ENCODE measurements around the gene RFC1.

The RFC1 gene

GRCh38 chr4:39256436-39256835, 109.7 kb downstream of the RFC1 start:
- no peak for DNase-seq
- Histone ChIP-seq H3K4me1 (ENCODE audit: control insufficient read depth, insufficient read depth, low read depth, low read length) (peaks cover 3% of the 10 kb centered on the region), H2BK15ac (ENCODE audit: low read depth, poor library complexity, severe bottlenecking) (no peak overlapping the region)

DNA sequence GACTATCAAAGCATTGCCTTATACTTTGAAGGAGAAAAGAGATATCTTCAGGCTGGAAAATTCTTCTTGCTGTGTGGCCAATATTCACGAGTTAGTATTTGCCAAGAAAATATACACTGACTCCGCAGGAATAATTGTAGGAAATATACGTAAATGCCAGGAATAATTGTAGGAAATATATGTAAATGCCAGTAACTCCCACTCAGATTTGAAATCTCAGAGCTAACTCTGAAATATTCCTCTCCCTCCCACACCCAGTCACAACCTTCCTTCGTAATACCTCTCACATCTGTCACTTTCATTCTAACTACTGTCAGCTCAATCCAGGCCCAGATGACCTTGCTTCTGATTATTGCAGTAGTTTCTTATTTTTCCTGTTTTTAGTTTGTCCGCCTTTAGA, 110.3 kb downstream of the RFC1 start:
- peak overlapping the region in 1 of 2 experiments; percentile 11 for H3K18ac ChIP-seq (ENCODE audit: low read depth in 1 of 2, low read length in 2 of 2)
- peak overlapping the region; percentile 84 for H3K27ac ChIP-seq (ENCODE audit: low read length, poor library complexity, severe bottlenecking)
- no peak overlapping the region for H4K91ac ChIP-seq (ENCODE audit: low read length)
- no peak overlapping the region for H2BK12ac ChIP-seq (ENCODE audit: low read length in 2 of 2)
- H2AFZ ChIP-seq (ENCODE audit: low read depth, low read length), result no peak overlapping the region
- no peak overlapping the region for H3K4me2 ChIP-seq (ENCODE audit: low read length, poor library complexity, severe bottlenecking)
- no peak overlapping the region for H3K14ac ChIP-seq (ENCODE audit: low read length in 2 of 2)
- H3K4ac ChIP-seq (ENCODE audit: low read depth in 1 of 2, low read length in 2 of 2), result no peak overlapping the region
- no peak overlapping the region for H4K8ac ChIP-seq (ENCODE audit: low read length)
- H2AK5ac ChIP-seq (ENCODE audit: low read length, severe bottlenecking), result no peak overlapping the region
- no peak overlapping the region for H3K23ac ChIP-seq (ENCODE audit: low read length in 2 of 2)
- 97% methylated on average over 5 of the region's 5 CpGs for WGBS
- H3K79me1 ChIP-seq (replicated peaks; ENCODE audit: low read length, poor library complexity, severe bottlenecking), result no peaks in the 10 kb centered on the region
- H3K36me3 ChIP-seq (ENCODE audit: control insufficient read depth in 1 of 2, insufficient read depth in 2 of 2, low read depth in 1 of 2, low read length in 2 of 2), result peaks cover 3 to 61% of the 10 kb centered on the region in 2 experiments
- peaks cover 3% of the 10 kb centered on the region for H3K4me1 ChIP-seq (ENCODE audit: control insufficient read depth, insufficient read depth, low read depth, low read length)
- H3K27me3 ChIP-seq (ENCODE audit: control insufficient read depth in 1 of 2, insufficient read depth in 1 of 2, low read length in 2 of 2), result no peaks in the 10 kb centered on the region
- H3K9me3 ChIP-seq (ENCODE audit: control insufficient read depth, low read length), result no peaks in the 10 kb centered on the region
- DNase-seq, result no peak
- H2BK15ac ChIP-seq (ENCODE audit: low read depth, poor library complexity, severe bottlenecking), result no peak overlapping the region
- no peak overlapping the region for H3K9ac ChIP-seq (ENCODE audit: low read length)
- no peak overlapping the region for H3K4me3 ChIP-seq (ENCODE audit: insufficient read depth in 1 of 2, low read depth in 1 of 2, low read length in 2 of 2)
- no peak overlapping the region for H2BK120ac ChIP-seq (ENCODE audit: low read depth, low read length)
- H2BK5ac ChIP-seq (ENCODE audit: low read depth, low read length, poor library complexity, severe bottlenecking), result no peak overlapping the region

More at GRCh38 chr4:39256436-39256835, 109.7 kb downstream of the RFC1 start:
- Histone ChIP-seq H3K4ac (ENCODE audit: low read depth in 1 of 2, low read length in 2 of 2) (no peak overlapping the region), H4K91ac (ENCODE audit: low read length) (no peak overlapping the region), H2BK5ac (ENCODE audit: low read depth, low read length, poor library complexity, severe bottlenecking) (no peak overlapping the region), H3K23ac (ENCODE audit: low read length in 2 of 2) (no peak overlapping the region), H3K27ac (ENCODE audit: low read length, poor library complexity, severe bottlenecking) (peak overlapping the region; percentile 84), H3K36me3 (ENCODE audit: control insufficient read depth in 1 of 2, insufficient read depth in 2 of 2, low read depth in 1 of 2, low read length in 2 of 2) (peaks cover 3 to 66% of the 10 kb centered on the region in 2 experiments), H3K27me3 (ENCODE audit: control insufficient read depth in 1 of 2, insufficient read depth in 1 of 2, low read length in 2 of 2) (no peaks in the 10 kb centered on the region), H4K8ac (ENCODE audit: low read length) (no peak overlapping the region), H2BK12ac (ENCODE audit: low read length in 2 of 2) (peak overlapping the region in 1 of 2 experiments; percentile 37), H2AFZ (ENCODE audit: low read depth, low read length) (no peak overlapping the region), H2AK5ac (ENCODE audit: low read length, severe bottlenecking) (peak overlapping the region; percentile 78), H3K18ac (ENCODE audit: low read depth in 1 of 2, low read length in 2 of 2) (peak overlapping the region in 1 of 2 experiments; percentile 5), H2BK120ac (ENCODE audit: low read depth, low read length) (no peak overlapping the region), H3K9me3 (ENCODE audit: control insufficient read depth, low read length) (no peaks in the 10 kb centered on the region), H3K4me3 (ENCODE audit: insufficient read depth in 1 of 2, low read depth in 1 of 2, low read length in 2 of 2) (no peak overlapping the region), H3K4me2 (ENCODE audit: low read length, poor library complexity, severe bottlenecking) (no peak overlapping the region), H3K14ac (ENCODE audit: low read length in 2 of 2) (no peak overlapping the region), H3K9ac (ENCODE audit: low read length) (no peak overlapping the region), H3K79me1 (replicated peaks; ENCODE audit: low read length, poor library complexity, severe bottlenecking) (no peaks in the 10 kb centered on the region)
- WGBS, result 86% methylated on average over 2 of the region's 2 CpGs

- H3K4me3 ChIP-seq (ENCODE audit: insufficient read depth in 1 of 2, low read depth in 1 of 2, low read length in 2 of 2), result no peak overlapping the region
- peaks cover 3% of the 10 kb centered on the region for H3K4me1 ChIP-seq (ENCODE audit: control insufficient read depth, insufficient read depth, low read depth, low read length)
- no peak overlapping the region for H4K91ac ChIP-seq (ENCODE audit: low read length)
- H3K9me3 ChIP-seq (ENCODE audit: control insufficient read depth, low read length), result no peaks in the 10 kb centered on the region
- H3K79me1 ChIP-seq (replicated peaks; ENCODE audit: low read length, poor library complexity, severe bottlenecking), result no peaks in the 10 kb centered on the region
- no peak overlapping the region for H2BK5ac ChIP-seq (ENCODE audit: low read depth, low read length, poor library complexity, severe bottlenecking)
- H3K4ac ChIP-seq (ENCODE audit: low read depth in 1 of 2, low read length in 2 of 2), result no peak overlapping the region
- H2BK15ac ChIP-seq (ENCODE audit: low read depth, poor library complexity, severe bottlenecking), result no peak overlapping the region
- H4K8ac ChIP-seq (ENCODE audit: low read length), result no peak overlapping the region
- H2AK5ac ChIP-seq (ENCODE audit: low read length, severe bottlenecking), result no peak overlapping the region
- no peak overlapping the region for H2BK120ac ChIP-seq (ENCODE audit: low read depth, low read length)
- WGBS, result 35% methylated on average over 2 of the region's 2 CpGs
- DNase-seq, result peak; percentile 25
- peak overlapping the region; percentile 71 for H3K27ac ChIP-seq (ENCODE audit: low read length, poor library complexity, severe bottlenecking)
- no peak overlapping the region for H2BK12ac ChIP-seq (ENCODE audit: low read length in 2 of 2)
- no peak overlapping the region for H2AFZ ChIP-seq (ENCODE audit: low read depth, low read length)
- no peak overlapping the region for H3K9ac ChIP-seq (ENCODE audit: low read length)
- no peak overlapping the region for H3K23ac ChIP-seq (ENCODE audit: low read length in 2 of 2)
- H3K36me3 ChIP-seq (ENCODE audit: control insufficient read depth in 1 of 2, insufficient read depth in 2 of 2, low read depth in 1 of 2, low read length in 2 of 2), result peaks cover 3 to 55% of the 10 kb centered on the region in 2 experiments
- no peak overlapping the region for H3K4me2 ChIP-seq (ENCODE audit: low read length, poor library complexity, severe bottlenecking)
- H3K14ac ChIP-seq (ENCODE audit: low read length in 2 of 2), result no peak overlapping the region
- H3K18ac ChIP-seq (ENCODE audit: low read depth in 1 of 2, low read length in 2 of 2), result no peak overlapping the region
- H3K27me3 ChIP-seq (ENCODE audit: control insufficient read depth in 1 of 2, insufficient read depth in 1 of 2, low read length in 2 of 2), result no peaks in the 10 kb centered on the region
These were observed 110.9 kb downstream of the RFC1 start for GRCh38 chr4:39255266-39255665.

DNA sequence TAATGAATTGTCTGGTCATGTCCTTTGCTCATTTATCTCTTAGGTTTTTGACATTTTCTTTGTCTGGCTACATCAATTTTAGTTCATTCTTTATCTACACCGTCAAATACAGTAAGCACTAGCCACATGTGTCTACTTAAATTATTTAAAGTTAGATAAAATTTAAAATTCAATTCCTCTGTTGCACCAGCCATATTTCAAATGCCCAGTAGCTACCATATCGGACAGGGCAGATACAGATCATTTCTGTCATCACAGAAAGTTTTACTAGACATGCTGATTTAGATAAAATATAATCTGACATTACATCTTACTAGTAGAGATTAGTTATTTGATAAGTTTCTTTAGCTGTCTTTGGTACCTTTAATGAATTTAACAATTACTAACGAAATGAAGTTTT, 122.7 kb downstream of the RFC1 start:
- H2BK12ac ChIP-seq (ENCODE audit: low read length in 2 of 2), result no peak overlapping the region
- peaks cover 16 to 53% of the 10 kb centered on the region in 2 experiments for H3K36me3 ChIP-seq (ENCODE audit: control insufficient read depth in 1 of 2, insufficient read depth in 2 of 2, low read depth in 1 of 2, low read length in 2 of 2)
- no peak overlapping the region for H3K4me3 ChIP-seq (ENCODE audit: insufficient read depth in 1 of 2, low read depth in 1 of 2, low read length in 2 of 2)
- H3K4me1 ChIP-seq (ENCODE audit: control insufficient read depth, insufficient read depth, low read depth, low read length), result peaks cover 3% of the 10 kb centered on the region
- H3K79me1 ChIP-seq (replicated peaks; ENCODE audit: low read length, poor library complexity, severe bottlenecking), result no peaks in the 10 kb centered on the region
- H3K18ac ChIP-seq (ENCODE audit: low read depth in 1 of 2, low read length in 2 of 2), result no peak overlapping the region
- H2AFZ ChIP-seq (ENCODE audit: low read depth, low read length), result no peak overlapping the region
- no peak overlapping the region for H4K91ac ChIP-seq (ENCODE audit: low read length)
- DNase-seq, result no peak
- no peaks in the 10 kb centered on the region for H3K27me3 ChIP-seq (ENCODE audit: control insufficient read depth in 1 of 2, insufficient read depth in 1 of 2, low read length in 2 of 2)
- H3K4me2 ChIP-seq (ENCODE audit: low read length, poor library complexity, severe bottlenecking), result no peak overlapping the region
- H2AK5ac ChIP-seq (ENCODE audit: low read length, severe bottlenecking), result no peak overlapping the region
- H4K8ac ChIP-seq (ENCODE audit: low read length), result no peak overlapping the region
- WGBS, result no CpG with 5 or more reads among the region's 3 CpGs
- H2BK120ac ChIP-seq (ENCODE audit: low read depth, low read length), result no peak overlapping the region
- H3K23ac ChIP-seq (ENCODE audit: low read length in 2 of 2), result no peak overlapping the region
- H3K27ac ChIP-seq (ENCODE audit: low read length, poor library complexity, severe bottlenecking), result no peak overlapping the region
- H3K9me3 ChIP-seq (ENCODE audit: control insufficient read depth, low read length), result no peaks in the 10 kb centered on the region
- no peak overlapping the region for H2BK5ac ChIP-seq (ENCODE audit: low read depth, low read length, poor library complexity, severe bottlenecking)
- H3K14ac ChIP-seq (ENCODE audit: low read length in 2 of 2), result no peak overlapping the region
- H3K9ac ChIP-seq (ENCODE audit: low read length), result no peak overlapping the region
- no peak overlapping the region for H2BK15ac ChIP-seq (ENCODE audit: low read depth, poor library complexity, severe bottlenecking)
- H3K4ac ChIP-seq (ENCODE audit: low read depth in 1 of 2, low read length in 2 of 2), result no peak overlapping the region

Measured in mesenchymal stem cell (in vitro differentiated cells and primary cell).